Measurements from ENCODE around the gene ZNF423.

The ZNF423 gene

GRCh38 chr16:49529411-49530045 lies 326.4 kb downstream of the ZNF423 start:
- Histone ChIP-seq H3K27ac (ENCODE audit: low read depth, low read length, poor library complexity, severe bottlenecking) (no peak overlapping the region), H2AFZ (ENCODE audit: low read length) (no peak overlapping the region), H3K79me2 (ENCODE audit: insufficient read depth, low read length) (no peaks in the 10 kb centered on the region), H3K4me1 (ENCODE audit: insufficient read depth, low read length, severe bottlenecking) (no peaks in the 10 kb centered on the region), H3K9me2 (ENCODE audit: low read depth, low read length) (no peaks in the 10 kb centered on the region), H3F3A (ENCODE audit: insufficient read depth, low read length) (no peaks in the 10 kb centered on the region), H3K36me3 (ENCODE audit: insufficient read depth, low read length) (no peaks in the 10 kb centered on the region), H3K4me3 (ENCODE audit: low read depth, low read length, poor library complexity, severe bottlenecking) (no peak overlapping the region), H3K9me3 (ENCODE audit: low read length) (no peaks in the 10 kb centered on the region), H3K9ac (ENCODE audit: low read length) (no peak overlapping the region), H3K27me3 (ENCODE audit: insufficient read depth, low read length) (0 out of 2 replicates have a peak, but pooled peaks cover 4% of the 10 kb centered on the region), H4K20me1 (ENCODE audit: insufficient read depth, low read length) (no peaks in the 10 kb centered on the region), H3K4me2 (ENCODE audit: low read length) (no peak overlapping the region)
- TF ChIP-seq EZH2 (IDR thresholded peaks at IDR 0.05; ENCODE audit: borderline replicate concordance, low read length) (no peak), CTCF (IDR thresholded peaks at IDR 0.05; ENCODE audit: low read length) (no peak)

GRCh38 chr16:49528866-49529288 lies 327.0 kb downstream of the ZNF423 start:
- no peaks in the 10 kb centered on the region for H3K9me3 ChIP-seq (ENCODE audit: low read length)
- 0 out of 2 replicates have a peak, but pooled peaks cover 4% of the 10 kb centered on the region for H3K27me3 ChIP-seq (ENCODE audit: insufficient read depth, low read length)
- no peak overlapping the region for H3K27ac ChIP-seq (ENCODE audit: low read depth, low read length, poor library complexity, severe bottlenecking)
- H4K20me1 ChIP-seq (ENCODE audit: insufficient read depth, low read length), result no peaks in the 10 kb centered on the region
- H3K36me3 ChIP-seq (ENCODE audit: insufficient read depth, low read length), result no peaks in the 10 kb centered on the region
- no peak for TF ChIP-seq CTCF (IDR thresholded peaks at IDR 0.05; ENCODE audit: low read length)
- no peak for TF ChIP-seq EZH2 (IDR thresholded peaks at IDR 0.05; ENCODE audit: borderline replicate concordance, low read length)
- no peaks in the 10 kb centered on the region for H3F3A ChIP-seq (ENCODE audit: insufficient read depth, low read length)
- H3K9me2 ChIP-seq (ENCODE audit: low read depth, low read length), result no peaks in the 10 kb centered on the region
- no peak overlapping the region for H3K9ac ChIP-seq (ENCODE audit: low read length)
- H3K4me1 ChIP-seq (ENCODE audit: insufficient read depth, low read length, severe bottlenecking), result no peaks in the 10 kb centered on the region
- no peaks in the 10 kb centered on the region for H3K79me2 ChIP-seq (ENCODE audit: insufficient read depth, low read length)
- no peak overlapping the region for H2AFZ ChIP-seq (ENCODE audit: low read length)
- no peak overlapping the region for H3K4me3 ChIP-seq (ENCODE audit: low read depth, low read length, poor library complexity, severe bottlenecking)
- H3K4me2 ChIP-seq (ENCODE audit: low read length), result no peak overlapping the region

GRCh38 chr16:49528060-49528865 lies 327.6 kb downstream of the ZNF423 start:
- Histone ChIP-seq H2AFZ (ENCODE audit: low read length) (no peak overlapping the region), H3K9me2 (ENCODE audit: low read depth, low read length) (no peaks in the 10 kb centered on the region), H3F3A (ENCODE audit: insufficient read depth, low read length) (no peaks in the 10 kb centered on the region), H3K27ac (ENCODE audit: low read depth, low read length, poor library complexity, severe bottlenecking) (no peak overlapping the region), H3K9me3 (ENCODE audit: low read length) (no peaks in the 10 kb centered on the region), H3K79me2 (ENCODE audit: insufficient read depth, low read length) (no peaks in the 10 kb centered on the region), H3K4me3 (ENCODE audit: low read depth, low read length, poor library complexity, severe bottlenecking) (no peak overlapping the region), H3K4me1 (ENCODE audit: insufficient read depth, low read length, severe bottlenecking) (no peaks in the 10 kb centered on the region), H3K36me3 (ENCODE audit: insufficient read depth, low read length) (no peaks in the 10 kb centered on the region), H3K9ac (ENCODE audit: low read length) (no peak overlapping the region), H3K4me2 (ENCODE audit: low read length) (no peak overlapping the region), H3K27me3 (ENCODE audit: insufficient read depth, low read length) (0 out of 2 replicates have a peak, but pooled peaks cover 4% of the 10 kb centered on the region), H4K20me1 (ENCODE audit: insufficient read depth, low read length) (no peaks in the 10 kb centered on the region)
- TF ChIP-seq CTCF (IDR thresholded peaks at IDR 0.05; ENCODE audit: low read length) (no peak), EZH2 (IDR thresholded peaks at IDR 0.05; ENCODE audit: borderline replicate concordance, low read length) (no peak)
